NOMO-1 (cell line): ENCODE results near the gene COQ8A.

Source experiments
- DNase-seq, 2 experiments: peaks; one replicate each; lab custom pipeline; 2025; ENCODE audit not compliant: unreplicated experiment in 2 of 2; lab: John Stamatoyannopoulos, UW

Gene COQ8A

DNA sequence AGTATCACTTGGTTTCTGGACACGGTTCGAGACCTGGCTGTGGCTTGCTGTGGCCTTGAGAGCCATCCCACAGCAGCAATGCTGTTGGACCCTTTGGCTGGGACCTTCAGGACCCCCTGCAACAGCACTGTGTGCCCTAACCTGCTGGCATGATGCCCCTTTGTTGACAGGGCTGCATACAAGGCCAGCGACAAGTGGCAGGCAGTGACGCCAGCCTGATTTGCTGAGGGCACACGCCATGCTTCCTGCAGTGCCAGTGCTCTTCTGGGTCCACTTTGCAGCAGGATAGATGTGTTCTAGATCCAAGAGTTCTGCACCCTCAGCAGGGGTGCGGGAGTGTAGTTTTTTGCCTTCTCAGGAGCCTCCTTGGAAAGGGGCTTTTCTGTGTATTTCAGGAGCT, 32.8 kb downstream of the COQ8A start:
- DNase-seq: no peak

- DNase-seq: no peak
Observed at GRCh38 chr1:226973371-226973897, 33.3 kb downstream of the COQ8A start.

- DNase-seq: no peak
Observed at GRCh38 chr1:226973898-226974543, 33.9 kb downstream of the COQ8A start.

GRCh38 chr1:226974544-226975258, 34.6 kb downstream of the COQ8A start:
- no peak for DNase-seq

DNA sequence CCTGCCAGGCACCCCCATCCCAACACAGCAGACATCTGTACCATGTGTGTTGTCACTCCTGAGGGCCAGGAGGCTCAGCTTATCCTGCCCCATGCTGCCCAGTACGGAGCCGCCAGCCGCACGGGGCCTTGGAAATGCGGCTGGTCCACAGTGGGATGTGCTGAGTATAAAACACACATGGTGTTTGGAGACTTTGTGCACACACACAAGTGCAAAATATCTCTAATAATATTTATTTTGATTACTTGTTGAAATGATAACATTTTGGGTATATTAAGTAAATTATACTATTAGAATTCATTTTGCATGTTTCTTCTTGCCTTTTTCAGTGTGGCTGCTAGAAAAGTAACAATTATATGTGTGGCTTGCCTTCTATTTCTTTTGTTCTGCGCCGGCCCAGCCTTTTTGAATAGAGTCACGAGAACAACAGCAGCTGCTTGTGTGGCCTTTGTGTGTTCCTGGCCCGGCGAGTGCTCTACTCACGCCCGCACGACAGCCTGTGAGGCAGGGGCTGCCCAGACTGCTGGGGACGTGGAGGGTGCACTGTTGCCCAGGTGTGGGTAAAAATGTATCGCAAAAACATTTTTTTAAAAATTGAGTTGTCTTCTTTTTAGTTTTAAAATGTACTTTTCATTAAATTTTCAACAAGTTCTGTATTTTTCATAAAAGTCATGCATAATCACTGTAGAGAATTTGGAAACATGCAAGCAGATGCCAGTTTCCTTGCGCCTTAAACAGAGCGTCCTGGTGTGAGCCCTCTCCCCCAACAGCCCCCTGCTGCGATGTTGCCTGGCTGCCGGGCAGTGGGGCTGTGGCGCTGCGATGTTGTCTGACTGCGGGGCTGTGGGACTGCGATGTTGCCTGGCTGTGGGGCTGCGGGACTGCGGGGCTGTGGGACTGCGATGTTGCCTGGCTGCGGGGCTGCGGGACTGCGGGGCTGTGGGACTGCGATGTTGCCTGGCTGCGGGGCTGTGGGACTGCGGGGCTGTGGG, 35.5 kb downstream of the COQ8A start:
- DNase-seq: no peak

- DNase-seq: no peak
Observed at GRCh38 chr1:226976276-226976977, 36.3 kb downstream of the COQ8A start.

DNA sequence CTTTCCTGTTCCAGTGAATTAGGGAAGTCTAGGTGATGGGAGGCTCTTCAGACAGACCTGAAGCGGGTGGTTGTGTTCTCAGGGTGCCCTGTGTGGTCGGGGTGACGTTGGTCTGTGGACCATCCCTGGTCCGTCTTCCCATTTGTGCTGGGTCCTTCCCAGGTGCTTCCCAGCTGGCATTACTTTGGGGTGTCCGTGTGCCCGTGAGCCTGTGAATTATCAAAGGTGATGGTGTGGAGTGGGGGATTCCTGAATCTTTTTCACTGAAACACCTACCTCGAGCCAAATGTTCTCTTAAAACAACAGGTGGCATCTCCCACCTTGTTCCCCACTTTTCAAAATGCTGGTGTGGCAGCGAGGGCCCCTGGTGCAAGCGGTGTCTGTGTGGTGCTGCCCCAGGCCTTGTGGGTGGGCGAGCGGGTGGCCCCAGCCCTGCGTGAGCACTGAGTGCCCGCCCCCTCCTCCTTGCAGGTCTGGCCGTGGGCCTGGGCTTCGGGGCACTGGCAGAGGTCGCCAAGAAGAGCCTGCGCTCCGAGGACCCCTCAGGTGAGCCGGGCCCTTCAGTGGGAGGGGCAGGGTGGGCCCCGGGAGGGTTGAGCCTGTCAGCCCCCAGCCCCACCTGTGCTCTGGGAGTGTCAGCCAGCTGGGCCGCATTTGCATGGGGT, 37.0 kb downstream of the COQ8A start:
- DNase-seq: no peak

DNA sequence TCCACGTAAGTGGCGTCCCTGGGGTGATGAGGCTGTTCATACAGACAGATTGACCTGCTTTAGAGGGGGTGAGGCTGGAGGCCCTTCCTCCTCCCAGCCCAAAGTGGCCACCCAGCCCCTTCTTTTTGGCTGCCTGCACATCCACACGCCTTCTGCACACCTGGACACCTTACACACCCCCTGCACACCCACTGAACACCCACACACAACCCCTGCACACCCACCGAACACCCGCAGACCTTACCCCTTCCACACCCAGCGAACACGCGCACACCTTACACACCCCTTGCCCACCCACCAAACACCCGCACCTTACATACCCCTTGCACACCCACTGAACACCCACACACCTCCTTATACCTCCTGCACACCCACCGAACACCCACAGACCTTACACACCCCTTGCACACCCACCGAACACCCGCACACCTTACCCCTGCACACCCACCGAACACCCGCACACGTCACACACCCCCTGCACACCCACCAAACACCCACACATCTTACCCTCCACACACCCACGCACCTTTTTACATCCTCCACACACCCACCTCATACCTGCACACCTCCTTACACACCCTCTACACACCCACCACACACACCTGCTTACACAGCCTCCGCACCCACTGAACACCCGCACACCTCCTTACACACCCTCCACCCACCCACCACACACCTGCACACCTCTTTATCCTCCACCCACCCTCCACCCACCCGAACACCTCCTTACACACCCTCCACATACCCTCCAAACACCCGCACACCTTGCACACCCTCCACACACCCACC, 37.7 kb downstream of the COQ8A start:
- DNase-seq: no peak

DNA sequence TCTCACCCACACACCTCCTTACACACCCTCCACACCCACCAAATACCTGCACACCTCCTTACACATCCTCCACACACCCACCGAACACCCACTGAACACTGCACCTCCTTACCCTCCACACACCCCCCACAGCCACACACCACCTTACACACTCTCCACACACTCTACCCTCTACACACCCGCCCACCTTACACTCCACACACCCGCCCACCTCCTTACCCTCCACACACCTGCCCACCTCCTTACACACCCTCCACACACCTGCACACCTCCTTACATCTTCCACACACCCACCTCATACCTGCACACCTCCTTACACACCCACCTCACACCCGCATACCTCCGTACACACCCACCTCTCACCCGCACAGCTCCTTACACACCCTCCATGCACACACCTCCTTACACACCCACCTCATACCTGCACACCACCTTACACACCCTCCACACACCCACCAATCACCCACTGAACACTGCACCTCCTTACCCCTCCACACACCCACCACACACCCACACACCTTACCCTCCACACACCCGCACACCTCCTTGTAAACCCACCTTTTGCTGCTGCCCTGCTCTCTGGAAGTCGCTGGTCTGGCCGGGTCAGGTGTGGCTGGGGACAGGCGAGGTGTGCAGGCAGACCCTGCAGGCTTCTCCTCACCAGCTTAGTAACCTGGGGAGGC, 38.5 kb downstream of the COQ8A start:
- no peak for DNase-seq

- no peak for DNase-seq
Observed at GRCh38 chr1:226979115-226979516, 39.0 kb downstream of the COQ8A start.

DNA sequence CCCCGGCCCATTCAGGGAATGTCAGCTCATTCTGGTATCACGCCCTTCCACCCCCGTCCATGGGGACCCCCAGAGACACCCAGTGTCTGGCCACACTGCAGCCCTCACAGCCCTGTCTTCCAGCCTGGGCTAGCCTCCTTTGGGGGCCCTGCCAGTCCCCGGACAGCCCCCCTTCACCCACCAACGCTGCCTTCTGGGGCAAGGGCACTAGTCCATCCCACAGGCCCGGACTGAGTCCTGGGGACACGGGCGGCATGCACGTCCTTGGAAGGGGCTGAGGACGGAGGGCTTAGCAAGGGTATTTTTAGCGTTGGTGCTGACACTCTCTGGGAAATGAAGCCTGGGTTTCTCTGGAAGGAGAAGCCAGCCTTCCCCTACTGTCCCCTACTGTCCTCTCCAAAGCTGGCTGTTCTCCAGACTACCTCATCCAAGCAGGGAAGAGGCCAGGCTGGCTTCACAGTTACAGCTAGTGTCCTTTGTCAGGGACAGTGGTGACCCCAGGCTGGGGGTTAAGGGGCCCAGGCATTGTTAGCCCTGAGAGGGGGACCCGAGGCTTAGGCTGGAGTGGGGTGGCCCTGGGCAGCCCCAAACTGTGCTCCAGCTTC, 39.5 kb downstream of the COQ8A start:
- DNase-seq: no peak

DNA sequence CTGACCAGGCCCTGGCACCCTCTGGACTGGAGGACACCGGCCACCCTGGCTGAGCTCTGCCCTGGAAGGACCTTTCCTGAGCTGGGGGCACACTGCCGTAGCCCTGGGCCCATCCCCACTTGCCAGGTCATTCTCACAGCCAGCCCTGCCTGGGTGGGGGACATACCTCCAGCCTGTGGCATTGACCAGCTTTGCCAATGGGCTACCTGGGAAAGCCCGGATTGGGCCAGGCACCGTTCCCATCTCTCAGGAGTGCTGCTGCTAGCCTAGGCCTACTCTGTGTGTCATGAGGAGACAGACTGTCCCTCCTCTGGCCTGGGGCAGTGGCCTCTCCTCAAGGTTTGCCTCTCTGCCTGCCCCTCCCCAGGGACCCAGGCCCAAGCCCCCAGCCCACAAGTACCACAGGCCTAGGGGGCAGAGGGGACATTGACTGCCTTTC, 40.0 kb downstream of the COQ8A start:
- DNase-seq: no peak

DNA sequence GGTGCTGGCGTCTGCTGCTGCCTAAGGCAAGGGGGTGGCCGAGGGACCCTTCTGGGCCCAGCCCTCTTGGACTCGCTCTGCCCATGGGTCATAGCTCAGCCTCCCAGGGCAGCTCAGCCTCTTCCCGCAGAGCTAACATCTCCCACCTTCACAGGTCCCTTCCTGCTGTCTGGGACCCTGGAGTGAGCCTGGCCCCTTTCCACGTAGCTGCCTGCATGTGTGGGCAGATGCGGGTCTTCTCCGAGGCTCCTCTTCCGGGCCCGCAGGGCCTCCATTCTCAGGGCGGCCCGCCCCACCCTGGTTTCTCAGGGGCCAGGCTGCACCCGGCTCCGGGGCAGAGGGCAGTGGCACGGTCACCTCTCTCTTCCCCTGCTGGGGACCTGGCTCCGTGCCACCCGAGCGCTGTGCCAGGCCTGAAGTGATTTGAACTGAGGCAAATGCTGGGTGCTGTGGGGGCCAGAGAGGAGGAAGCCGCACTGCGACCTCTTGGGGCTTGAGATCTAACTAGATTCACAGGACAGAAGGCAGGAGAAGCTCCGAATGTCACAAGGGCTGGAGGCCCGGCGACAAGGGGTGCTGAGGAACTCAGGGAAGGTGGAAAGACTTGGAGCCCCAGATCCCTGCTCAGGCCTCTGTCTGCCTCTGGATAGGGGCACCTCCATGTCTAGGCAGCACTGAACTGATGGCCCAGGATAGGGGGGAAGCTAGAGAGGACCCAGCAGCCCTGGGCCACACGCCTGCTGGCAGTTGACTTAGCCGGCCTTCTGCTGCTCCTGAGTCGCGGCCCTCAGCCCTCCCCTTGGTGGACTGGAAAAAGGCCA, 40.7 kb downstream of the COQ8A start:
- DNase-seq: no peak

- DNase-seq: no peak
Observed at GRCh38 chr1:226981386-226981817, 41.3 kb downstream of the COQ8A start.

GRCh38 chr1:226981838-226982237, 41.7 kb downstream of the COQ8A start:
- no peak for DNase-seq

GRCh38 chr1:226982451-226983177, 42.5 kb downstream of the COQ8A start:
- DNase-seq: no peak
